Osteocyte (in vitro differentiated cells): ENCODE measurements around the gene SLC2A8. TPM values are rescaled to one million over a fixed set of nuclear protein-coding genes. Genes with fewer than 3 reads are reported as not detected.

Experiments used
- DNase-seq: peaks from one replicate; pipeline ENCODE4 v3.0.0; 2021; ENCODE audit warnings: mixed read lengths; ENCODE audit not compliant: unreplicated experiment; ENCODE audit errors: extremely low spot score
- H3K27ac Mint-ChIP-seq: one replicate; pipeline ENCODE4 v1.8.0; 2021; ENCODE audit warnings: mild to moderate bottlenecking, mixed read lengths; ENCODE audit not compliant: unreplicated experiment
- H3K27me3 Mint-ChIP-seq: one replicate; pipeline ENCODE4 v1.8.0; 2021; ENCODE audit warnings: mixed read lengths; ENCODE audit not compliant: unreplicated experiment
- H3K36me3 Mint-ChIP-seq: one replicate; pipeline ENCODE4 v1.8.0; 2021; ENCODE audit warnings: mixed read lengths; ENCODE audit not compliant: unreplicated experiment
- H3K4me1 Mint-ChIP-seq: one replicate; pipeline ENCODE4 v1.8.0; 2021; ENCODE audit warnings: mixed read lengths; ENCODE audit not compliant: unreplicated experiment
- H3K4me3 Mint-ChIP-seq: one replicate; pipeline ENCODE4 v1.8.0; 2021; ENCODE audit warnings: mild to moderate bottlenecking, moderate library complexity, mixed read lengths; ENCODE audit not compliant: unreplicated experiment
- H3K9me3 Mint-ChIP-seq: one replicate; pipeline ENCODE4 v1.8.0; 2021; ENCODE audit warnings: mixed read lengths; ENCODE audit not compliant: unreplicated experiment
- total RNA-seq: library from RNA; stranded (reverse); gene quantifications from 2 replicates; pipeline ENCODE4 v1.2.1, GENCODE V29; 2021
- TF ChIP-seq, protein P1 (sequence below): fragments of 200-600 bp; sonication (generic); IDR thresholded peaks from 2 replicates; pipeline ENCODE4 v1.5.0; 2021; ENCODE audit warnings: antibody characterized with exemption, mild to moderate bottlenecking, moderate library complexity

The SLC2A8 gene
- total RNA-seq, 1 donor from 2014 or later = 18.2 TPM

DNA sequence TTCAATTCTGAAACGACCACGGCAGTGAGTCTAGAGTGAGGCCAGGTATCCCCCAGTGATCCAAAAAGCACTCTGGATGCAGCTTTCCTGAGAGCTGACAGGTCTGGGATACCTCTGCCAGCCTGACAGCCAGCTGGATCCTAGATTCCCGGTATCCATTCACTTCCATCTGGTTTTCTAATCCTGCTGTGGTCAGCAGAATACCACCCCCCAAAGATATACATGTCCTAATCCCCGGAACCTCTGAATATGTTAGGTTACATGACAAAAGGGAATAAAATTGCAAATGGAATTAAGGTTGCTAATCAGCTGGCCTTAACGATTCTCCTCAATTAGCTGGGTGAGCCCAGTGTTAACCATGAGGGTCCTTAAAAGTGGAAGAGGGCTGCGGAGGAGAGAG lies 25.8 kb downstream of the SLC2A8 start:
- H3K4me3 Mint-ChIP-seq = peak overlapping the region; percentile 96
- peak overlapping the region; percentile 99 for H3K27ac Mint-ChIP-seq
- H3K36me3 Mint-ChIP-seq = peaks cover 2% of the 10 kb centered on the region
- peaks cover 38% of the 10 kb centered on the region for H3K4me1 Mint-ChIP-seq
- H3K9me3 Mint-ChIP-seq = no peaks in the 10 kb centered on the region
- TF ChIP-seq, protein P1, sequence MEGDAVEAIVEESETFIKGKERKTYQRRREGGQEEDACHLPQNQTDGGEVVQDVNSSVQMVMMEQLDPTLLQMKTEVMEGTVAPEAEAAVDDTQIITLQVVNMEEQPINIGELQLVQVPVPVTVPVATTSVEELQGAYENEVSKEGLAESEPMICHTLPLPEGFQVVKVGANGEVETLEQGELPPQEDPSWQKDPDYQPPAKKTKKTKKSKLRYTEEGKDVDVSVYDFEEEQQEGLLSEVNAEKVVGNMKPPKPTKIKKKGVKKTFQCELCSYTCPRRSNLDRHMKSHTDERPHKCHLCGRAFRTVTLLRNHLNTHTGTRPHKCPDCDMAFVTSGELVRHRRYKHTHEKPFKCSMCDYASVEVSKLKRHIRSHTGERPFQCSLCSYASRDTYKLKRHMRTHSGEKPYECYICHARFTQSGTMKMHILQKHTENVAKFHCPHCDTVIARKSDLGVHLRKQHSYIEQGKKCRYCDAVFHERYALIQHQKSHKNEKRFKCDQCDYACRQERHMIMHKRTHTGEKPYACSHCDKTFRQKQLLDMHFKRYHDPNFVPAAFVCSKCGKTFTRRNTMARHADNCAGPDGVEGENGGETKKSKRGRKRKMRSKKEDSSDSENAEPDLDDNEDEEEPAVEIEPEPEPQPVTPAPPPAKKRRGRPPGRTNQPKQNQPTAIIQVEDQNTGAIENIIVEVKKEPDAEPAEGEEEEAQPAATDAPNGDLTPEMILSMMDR = no peak
- no peaks in the 10 kb centered on the region for H3K27me3 Mint-ChIP-seq
- DNase-seq = no peak

DNA sequence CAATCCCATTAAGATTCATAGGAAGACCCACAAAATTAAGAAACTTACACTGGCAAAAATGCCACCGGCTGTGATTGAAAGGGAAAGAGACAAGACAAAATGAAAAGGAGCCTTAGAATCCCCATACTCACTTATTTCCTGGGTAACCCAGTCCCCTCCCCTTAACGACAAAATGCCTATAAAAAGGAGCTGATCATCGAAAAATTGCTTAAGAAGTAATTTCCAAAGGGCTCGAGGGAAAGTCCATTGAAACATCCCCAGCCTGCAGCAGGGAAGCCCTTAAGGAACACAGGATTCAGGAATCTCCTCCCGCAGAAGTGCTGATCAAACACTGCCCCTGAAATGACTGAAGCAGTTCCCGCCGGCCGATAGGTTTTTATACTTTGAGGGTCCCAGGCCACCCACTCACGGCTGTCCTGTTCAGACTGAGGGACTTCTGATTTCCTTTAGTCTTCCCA lies 26.5 kb downstream of the SLC2A8 start:
- DNase-seq = no peak
- H3K9me3 Mint-ChIP-seq = no peaks in the 10 kb centered on the region
- peak overlapping the region; percentile 96 for H3K4me3 Mint-ChIP-seq
- TF ChIP-seq, protein P1 = no peak
- peak overlapping the region; percentile 99 for H3K27ac Mint-ChIP-seq
- peaks cover 38% of the 10 kb centered on the region for H3K4me1 Mint-ChIP-seq
- no peaks in the 10 kb centered on the region for H3K27me3 Mint-ChIP-seq
- H3K36me3 Mint-ChIP-seq = peaks cover 5% of the 10 kb centered on the region

DNA sequence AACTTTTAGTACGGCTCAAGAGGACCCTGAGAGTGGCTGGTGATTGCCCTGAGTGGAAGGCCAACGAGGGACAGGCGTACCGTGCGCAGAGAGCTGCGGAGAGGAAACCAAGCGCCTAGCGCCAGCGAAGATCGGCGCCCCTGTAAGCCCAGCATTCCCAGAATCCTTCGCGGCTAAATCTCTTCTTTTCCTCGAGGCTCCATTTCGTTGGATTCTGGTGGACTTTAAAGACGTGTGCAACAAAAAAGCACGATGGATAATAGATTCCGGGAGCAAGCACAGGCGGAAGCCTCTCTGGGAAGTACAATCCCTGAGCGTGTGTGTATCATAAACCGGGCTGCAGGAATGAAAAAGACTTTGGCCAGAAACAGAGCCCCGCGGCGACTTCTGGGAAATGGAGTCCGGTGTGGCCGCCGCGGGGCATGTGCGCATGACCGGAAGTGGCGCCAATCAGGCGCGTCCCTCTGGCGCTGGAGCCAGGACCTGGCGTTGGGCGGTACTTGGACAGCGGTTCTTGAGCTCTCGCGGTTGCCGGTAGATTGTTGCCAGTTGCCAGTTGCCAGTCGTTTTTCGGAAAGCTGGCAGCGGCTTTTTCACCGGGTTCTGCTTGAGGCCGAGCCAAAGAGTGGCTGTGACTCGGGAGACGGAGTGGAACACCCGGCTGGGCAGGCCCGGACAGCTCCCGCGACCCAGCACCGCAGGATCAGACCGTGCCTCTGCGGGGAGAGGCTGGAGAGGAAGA lies 27.1 kb downstream of the SLC2A8 start, which contains the start of gene ZNF79:
TSS of gene ZNF79 (plus strand) at position 449 of the 742 bp plus-strand sequence. CDS start 406 bp downstream, outside the sequence.
- TF ChIP-seq, protein P1 = no peak
- Mint-ChIP-seq H3K27ac (peak within 1 kb of the TSS; percentile 99), H3K27me3 (no peaks in the 10 kb centered on the region), H3K9me3 (no peaks in the 10 kb centered on the region), H3K4me1 (peaks cover 36% of the 10 kb centered on the region), H3K4me3 (peak within 1 kb of the TSS; percentile 96), H3K36me3 (peaks cover 3% of the 10 kb centered on the region)
- peak; percentile 97 for DNase-seq

DNA sequence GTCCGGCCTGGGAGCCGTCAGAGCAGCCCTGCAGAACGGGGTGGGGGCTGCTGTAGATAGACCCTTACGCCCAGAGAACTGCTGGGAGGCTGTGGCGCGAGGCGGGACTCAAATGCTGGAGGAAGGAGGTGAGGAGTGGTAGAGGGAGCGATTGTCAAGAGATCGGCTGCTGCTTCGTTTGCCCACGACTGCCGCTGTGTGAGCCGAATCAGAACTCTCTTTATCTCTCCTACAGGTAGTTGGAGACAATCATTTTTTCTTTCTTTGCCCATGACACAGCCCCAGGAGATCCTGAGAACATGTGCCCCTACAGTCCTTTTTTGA lies 27.7 kb downstream of the SLC2A8 start:
- no peaks in the 10 kb centered on the region for H3K9me3 Mint-ChIP-seq
- TF ChIP-seq, protein P1 = peak; percentile 13
- H3K36me3 Mint-ChIP-seq = peaks cover 3% of the 10 kb centered on the region
- H3K4me1 Mint-ChIP-seq = peaks cover 36% of the 10 kb centered on the region
- H3K27ac Mint-ChIP-seq = peak overlapping the region; percentile 99
- H3K27me3 Mint-ChIP-seq = no peaks in the 10 kb centered on the region
- peak overlapping the region; percentile 96 for H3K4me3 Mint-ChIP-seq
- no peak for DNase-seq

DNA sequence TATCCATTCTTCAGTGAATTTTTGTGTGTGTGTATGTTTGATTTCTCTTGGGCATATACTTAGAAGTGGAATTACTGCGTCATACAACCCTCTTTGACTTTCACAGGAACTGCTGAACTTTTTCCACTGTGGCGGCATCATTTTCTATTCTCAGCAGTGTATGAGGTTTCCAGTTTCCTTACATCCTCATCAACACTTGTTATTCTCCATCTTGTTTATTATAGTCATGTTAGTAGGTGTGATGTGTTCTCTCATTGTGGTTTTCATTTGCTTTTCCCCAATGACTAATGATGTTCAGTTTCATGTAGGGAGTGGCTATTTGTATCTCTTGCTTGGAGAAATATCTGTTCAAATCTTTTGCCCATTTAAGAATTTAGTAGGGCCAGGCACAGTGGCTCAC lies 29.8 kb downstream of the SLC2A8 start:
- no peaks in the 10 kb centered on the region for H3K9me3 Mint-ChIP-seq
- H3K36me3 Mint-ChIP-seq = peaks cover 17% of the 10 kb centered on the region
- H3K4me3 Mint-ChIP-seq = peak overlapping the region; percentile 11
- TF ChIP-seq, protein P1 = no peak
- no peak overlapping the region for H3K27ac Mint-ChIP-seq
- no peak for DNase-seq
- H3K4me1 Mint-ChIP-seq = peaks cover 36% of the 10 kb centered on the region
- no peaks in the 10 kb centered on the region for H3K27me3 Mint-ChIP-seq
